Panc1 (cell line): Measurements from ENCODE around the gene NECAB2. TPM values are rescaled to one million over a fixed set of nuclear protein-coding genes. Genes with fewer than 3 reads are reported as not detected.
"Not testable (repeated sequence)": the region's sequence is repeated elsewhere in the genome, so short reads cannot be mapped to it uniquely, and the experiment has no call there.

Source experiments
- ATAC-seq: fragments of 200-7000 bp; cut with Tn5 transposase; 2 replicates; pipeline ENCODE4 v1.9.1; 2020; ENCODE audit warnings: mild to moderate bottlenecking, moderate library complexity
- BruUV-seq: library from RNA; stranded (reverse); fragments of 400-500 nt; replicated peaks from 2 replicates; lab custom pipeline; 2021; lab: Mats Ljungman, UMichigan
- CTCF ChIA-PET: fragments of 300-600 bp; sonication (Branson Sonifier 250); formaldehyde crosslinking; loops from one replicate; lab custom pipeline; 2022; ENCODE audit warnings: antibody characterized with exemption; lab: Charles Lee
- POLR2A ChIA-PET: fragments of 300-600 bp; sonication (Branson Sonifier 250); formaldehyde crosslinking; loops from one replicate; lab custom pipeline; 2022; ENCODE audit warnings: antibody characterized with exemption; lab: Charles Lee
- DNase-seq: peaks from one replicate; pipeline ENCODE4 v3.0.0-alpha.2; 2010; ENCODE audit warnings: low read depth, low spot score
- H3K27ac ChIP-seq: 2 replicates; pipeline ENCODE4 v1.5.1; 2011; ENCODE audit warnings: mild to moderate bottlenecking, low read length, inconsistent platforms
- H3K27me3 ChIP-seq: fragments of 200-500 bp; sonication (Bioruptor generic); 2 replicates; pipeline ENCODE4 v1.6.0; 2014; ENCODE audit warnings: low read length, inconsistent platforms; ENCODE audit not compliant: control insufficient read depth, insufficient read depth
- H3K36me3 ChIP-seq: fragments of 200-500 bp; sonication (Bioruptor generic); 2 replicates; pipeline ENCODE4 v1.5.1; 2014; ENCODE audit warnings: inconsistent platforms, mild to moderate bottlenecking, low read length, moderate library complexity; ENCODE audit not compliant: control insufficient read depth, insufficient read depth
- H3K4me1 ChIP-seq: 2 replicates; pipeline ENCODE4 v1.5.1; 2011; ENCODE audit warnings: inconsistent platforms, mild to moderate bottlenecking, low read length, moderate library complexity; ENCODE audit not compliant: control insufficient read depth, insufficient read depth
- H3K4me3 ChIP-seq, 2 experiments: 2 replicates each; pipeline ENCODE4 v1.5.1; 2011 to 2012; ENCODE audit warnings: low read depth in 2 of 2, low read length in 2 of 2, mild to moderate bottlenecking in 2 of 2, inconsistent platforms in 1 of 2, moderate library complexity in 1 of 2
- H3K9me3 ChIP-seq: fragments of 200-500 bp; sonication (Bioruptor generic); 2 replicates; pipeline ENCODE4 v1.5.1; 2014; ENCODE audit warnings: low read depth, mild to moderate bottlenecking, inconsistent platforms, low read length, moderate library complexity; ENCODE audit not compliant: control insufficient read depth, insufficient read depth
- POLR2AphosphoS5 ChIP-seq: IDR thresholded peaks from 2 replicates; pipeline ENCODE4 v1.6.1; 2012; ENCODE audit warnings: mild to moderate bottlenecking, low read depth, low read length, moderate library complexity
- SIN3A ChIP-seq: IDR thresholded peaks from 2 replicates; pipeline ENCODE4 v1.6.1; 2012; ENCODE audit warnings: low read depth, mild to moderate bottlenecking, low read length, moderate library complexity, borderline replicate concordance; ENCODE audit not compliant: insufficient read depth
- TCF7L2 ChIP-seq: IDR thresholded peaks from 2 replicates; pipeline ENCODE4 v1.6.1; 2011; ENCODE audit warnings: mild to moderate bottlenecking, low read depth, low read length, inconsistent platforms
- in situ Hi-C: cut with HindIII; loops from 2 replicates; pipeline ENCODE4 v1.10.0; 2016; ENCODE audit warnings: low sequenced_read_pairs, low pct_unique_long_range_greater_than_20kb
- intact Hi-C: fragments of 100-400 bp; cut with micrococcal nuclease; formaldehyde crosslinking; loops from one replicate; pipeline ENCODE4 v1.10.0; 2022; ENCODE audit not compliant: unreplicated experiment
- total RNA-seq: library from RNA; stranded (reverse); gene quantifications from one replicate; pipeline ENCODE4 v1.2.1, GENCODE V29; 2021; ENCODE audit not compliant: unreplicated experiment
- TF ChIP-seq, protein P1 (sequence below), 2 experiments: IDR thresholded peaks; 2 replicates each; pipeline ENCODE4 v1.6.1; 2011 to 2012; ENCODE audit warnings: low read depth in 2 of 2, control low read depth in 1 of 2, low read length in 1 of 2, mild to moderate bottlenecking in 1 of 2, moderate library complexity in 1 of 2; ENCODE audit not compliant: insufficient read depth in 1 of 2
- TF ChIP-seq, protein P2 (sequence below): fragments of 450-650 bp; IDR thresholded peaks from 2 replicates; pipeline ENCODE4 v1.5.1; 2017; ENCODE audit warnings: mild to moderate bottlenecking

Gene NECAB2
- total RNA-seq, 1 experiment from 2014 or later = 0.33 TPM

DNA sequence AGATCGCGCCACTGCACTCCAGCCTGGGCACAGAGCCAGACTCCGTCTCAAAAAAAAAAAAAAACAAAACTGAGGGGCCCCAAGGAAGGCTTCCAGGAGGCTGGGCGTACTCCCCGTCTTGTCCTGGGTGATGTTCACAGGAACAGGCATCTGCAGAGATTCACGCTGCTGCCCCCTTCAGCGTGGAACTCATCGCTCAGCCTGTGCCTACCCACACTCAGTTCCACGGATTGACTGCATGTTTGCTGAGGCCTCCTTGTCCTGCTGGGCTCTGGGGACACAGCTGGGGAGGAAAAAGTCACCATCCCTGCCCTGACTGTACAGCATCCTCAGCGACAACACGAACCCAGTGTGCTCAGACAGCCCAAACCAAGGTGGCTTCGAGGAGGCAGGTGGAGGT is 27.9 kb upstream of the NECAB2 start:
- in situ Hi-C loops = no loop called here
- BruUV-seq = no TSS peak
- no peak for DNase-seq
- no peak for ATAC-seq
- ChIA-PET POLR2A (no interaction called here), CTCF (no interaction called here)
- Histone ChIP-seq H3K9me3 (no peaks in the 10 kb centered on the region), H3K27me3 (no peaks in the 10 kb centered on the region), H3K36me3 (no peaks in the 10 kb centered on the region), H3K4me3 (no peak overlapping the region), H3K27ac (no peak overlapping the region), H3K4me1 (no peaks in the 10 kb centered on the region)
- intact Hi-C loops = no loop called here
- TF ChIP-seq, protein P1, sequence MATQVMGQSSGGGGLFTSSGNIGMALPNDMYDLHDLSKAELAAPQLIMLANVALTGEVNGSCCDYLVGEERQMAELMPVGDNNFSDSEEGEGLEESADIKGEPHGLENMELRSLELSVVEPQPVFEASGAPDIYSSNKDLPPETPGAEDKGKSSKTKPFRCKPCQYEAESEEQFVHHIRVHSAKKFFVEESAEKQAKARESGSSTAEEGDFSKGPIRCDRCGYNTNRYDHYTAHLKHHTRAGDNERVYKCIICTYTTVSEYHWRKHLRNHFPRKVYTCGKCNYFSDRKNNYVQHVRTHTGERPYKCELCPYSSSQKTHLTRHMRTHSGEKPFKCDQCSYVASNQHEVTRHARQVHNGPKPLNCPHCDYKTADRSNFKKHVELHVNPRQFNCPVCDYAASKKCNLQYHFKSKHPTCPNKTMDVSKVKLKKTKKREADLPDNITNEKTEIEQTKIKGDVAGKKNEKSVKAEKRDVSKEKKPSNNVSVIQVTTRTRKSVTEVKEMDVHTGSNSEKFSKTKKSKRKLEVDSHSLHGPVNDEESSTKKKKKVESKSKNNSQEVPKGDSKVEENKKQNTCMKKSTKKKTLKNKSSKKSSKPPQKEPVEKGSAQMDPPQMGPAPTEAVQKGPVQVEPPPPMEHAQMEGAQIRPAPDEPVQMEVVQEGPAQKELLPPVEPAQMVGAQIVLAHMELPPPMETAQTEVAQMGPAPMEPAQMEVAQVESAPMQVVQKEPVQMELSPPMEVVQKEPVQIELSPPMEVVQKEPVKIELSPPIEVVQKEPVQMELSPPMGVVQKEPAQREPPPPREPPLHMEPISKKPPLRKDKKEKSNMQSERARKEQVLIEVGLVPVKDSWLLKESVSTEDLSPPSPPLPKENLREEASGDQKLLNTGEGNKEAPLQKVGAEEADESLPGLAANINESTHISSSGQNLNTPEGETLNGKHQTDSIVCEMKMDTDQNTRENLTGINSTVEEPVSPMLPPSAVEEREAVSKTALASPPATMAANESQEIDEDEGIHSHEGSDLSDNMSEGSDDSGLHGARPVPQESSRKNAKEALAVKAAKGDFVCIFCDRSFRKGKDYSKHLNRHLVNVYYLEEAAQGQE (IDR thresholded peaks at IDR 0.05; ENCODE audit: insufficient read depth in 1 of 2, low read depth in 2 of 2, low read length in 1 of 2) = no peak
- no peak for TF ChIP-seq POLR2AphosphoS5
- no peak for TF ChIP-seq TCF7L2
- TF ChIP-seq, protein P2, sequence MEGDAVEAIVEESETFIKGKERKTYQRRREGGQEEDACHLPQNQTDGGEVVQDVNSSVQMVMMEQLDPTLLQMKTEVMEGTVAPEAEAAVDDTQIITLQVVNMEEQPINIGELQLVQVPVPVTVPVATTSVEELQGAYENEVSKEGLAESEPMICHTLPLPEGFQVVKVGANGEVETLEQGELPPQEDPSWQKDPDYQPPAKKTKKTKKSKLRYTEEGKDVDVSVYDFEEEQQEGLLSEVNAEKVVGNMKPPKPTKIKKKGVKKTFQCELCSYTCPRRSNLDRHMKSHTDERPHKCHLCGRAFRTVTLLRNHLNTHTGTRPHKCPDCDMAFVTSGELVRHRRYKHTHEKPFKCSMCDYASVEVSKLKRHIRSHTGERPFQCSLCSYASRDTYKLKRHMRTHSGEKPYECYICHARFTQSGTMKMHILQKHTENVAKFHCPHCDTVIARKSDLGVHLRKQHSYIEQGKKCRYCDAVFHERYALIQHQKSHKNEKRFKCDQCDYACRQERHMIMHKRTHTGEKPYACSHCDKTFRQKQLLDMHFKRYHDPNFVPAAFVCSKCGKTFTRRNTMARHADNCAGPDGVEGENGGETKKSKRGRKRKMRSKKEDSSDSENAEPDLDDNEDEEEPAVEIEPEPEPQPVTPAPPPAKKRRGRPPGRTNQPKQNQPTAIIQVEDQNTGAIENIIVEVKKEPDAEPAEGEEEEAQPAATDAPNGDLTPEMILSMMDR = no peak
- TF ChIP-seq SIN3A = no peak

DNA sequence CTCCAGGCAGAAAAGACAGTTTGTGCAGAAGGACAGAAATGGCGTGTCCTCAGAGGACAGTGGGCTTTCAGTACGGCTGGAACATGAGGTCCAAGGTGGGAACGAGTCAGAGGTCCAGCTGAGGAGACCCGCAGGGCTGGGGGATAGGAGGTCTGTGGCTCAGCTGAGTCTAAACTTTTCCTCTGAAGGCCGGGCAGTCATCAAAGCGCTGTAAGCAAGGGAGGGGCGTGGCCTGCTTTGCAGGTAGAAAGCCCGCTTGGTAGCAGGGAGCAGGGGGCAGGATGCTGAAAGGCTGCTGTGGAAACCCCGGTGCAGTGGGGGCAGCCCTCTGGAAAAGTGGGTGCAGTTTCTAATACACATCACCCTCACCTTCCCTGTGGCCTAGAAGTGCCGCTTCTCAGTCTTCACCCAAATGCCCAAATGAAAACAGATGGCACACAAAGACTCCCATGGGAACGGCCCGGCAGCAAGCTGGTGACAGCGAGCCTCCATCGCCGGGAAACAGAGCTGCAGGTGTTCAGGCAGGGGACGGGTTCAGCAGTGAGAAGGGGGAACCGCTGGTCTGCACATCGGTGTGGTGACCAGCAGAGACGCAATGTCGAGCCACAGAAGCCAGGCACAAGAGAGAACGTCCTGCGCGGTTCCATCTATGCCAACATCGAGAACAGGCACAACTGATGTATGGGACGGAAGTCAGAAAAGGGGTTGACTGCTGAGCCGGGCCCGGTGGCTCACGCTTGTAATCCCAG is 27.2 kb upstream of the NECAB2 start:
- no TSS peak for BruUV-seq
- Histone ChIP-seq H3K36me3 (no peaks in the 10 kb centered on the region), H3K27me3 (no peaks in the 10 kb centered on the region), H3K4me1 (no peaks in the 10 kb centered on the region), H3K27ac (no peak overlapping the region), H3K4me3 (no peak overlapping the region), H3K9me3 (no peaks in the 10 kb centered on the region)
- intact Hi-C loops (no loop called here), in situ Hi-C loops (no loop called here)
- ATAC-seq (no peak), DNase-seq (no peak)
- CTCF ChIA-PET = no interaction called here
- TF ChIP-seq POLR2AphosphoS5 = no peak
- TF ChIP-seq SIN3A = no peak
- TF ChIP-seq, protein P2 = no peak
- TF ChIP-seq, protein P1 (IDR thresholded peaks at IDR 0.05; ENCODE audit: insufficient read depth in 1 of 2, low read depth in 2 of 2, low read length in 1 of 2) = no peak
- no peak for TF ChIP-seq TCF7L2
- POLR2A ChIA-PET = no interaction called here

DNA sequence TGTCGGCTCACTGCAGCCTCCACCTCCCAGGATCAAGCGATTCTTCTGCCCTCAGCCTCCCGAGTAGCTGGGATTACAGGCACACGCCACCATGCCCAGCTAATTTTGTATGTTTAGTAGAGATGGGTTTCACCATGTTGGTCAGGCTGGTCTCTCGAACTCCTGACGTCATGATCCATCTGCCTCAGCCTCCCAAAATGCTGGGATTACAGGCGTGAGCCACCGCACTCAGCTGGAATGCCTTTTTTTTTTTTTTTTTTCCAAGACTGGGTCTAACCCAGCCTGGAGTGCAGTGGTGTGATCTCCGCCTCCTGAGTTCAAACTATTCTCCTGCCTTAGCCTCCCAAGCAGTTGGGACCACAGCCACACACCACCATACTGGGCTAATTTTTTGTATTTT is 26.5 kb upstream of the NECAB2 start:
- ATAC-seq, intact Hi-C loops, H3K27ac ChIP-seq, DNase-seq, H3K27me3 ChIP-seq, CTCF ChIA-PET, BruUV-seq, H3K36me3 ChIP-seq, in situ Hi-C loops, H3K4me1 ChIP-seq, H3K4me3 ChIP-seq, POLR2A ChIA-PET, H3K9me3 ChIP-seq: not testable (repeated sequence)
